Esophagus muscularis mucosa (tissue), 4 donors: ENCODE measurements around the gene MYOM3. TPM values are rescaled to one million over a fixed set of nuclear protein-coding genes. Genes with fewer than 3 reads are reported as not detected.

Experiments used
- DNase-seq: peaks from one replicate; pipeline ENCODE4 v3.0.0-alpha.2; 2017; ENCODE audit errors: extremely low spot score
- H3K27ac ChIP-seq, 4 donors: fragments of 200-600 bp; sonication (generic); replicated peaks in 1 of 4; 1 replicate in 3 of 4; 2 replicates in 1 of 4; pipeline ENCODE4 v1.5.1; 2016 to 2019; ENCODE audit warnings: mild to moderate bottlenecking in 1 of 4
- H3K27me3 ChIP-seq, 4 donors: fragments of 200-600 bp; sonication (generic); one replicate each; pipeline versions ENCODE4 v1.5.1 to v1.6.0; 2016 to 2019
- H3K36me3 ChIP-seq, 4 donors: fragments of 200-600 bp; sonication (generic); one replicate each; pipeline ENCODE4 v1.5.1; 2016 to 2019
- H3K4me1 ChIP-seq, 4 donors: fragments of 200-600 bp; sonication (generic); one replicate each; pipeline ENCODE4 v1.5.1; 2016 to 2019
- H3K4me3 ChIP-seq, 4 donors: fragments of 200-600 bp; sonication (generic); 1 replicate in 2 of 4; 2 replicates in 2 of 4; pipeline ENCODE4 v1.5.1; 2016 to 2019; ENCODE audit warnings: mild to moderate bottlenecking in 4 of 4, moderate library complexity in 1 of 4
- H3K9me3 ChIP-seq, 4 donors: fragments of 200-600 bp; sonication (generic); 1 replicate in 3 of 4; 2 replicates in 1 of 4; pipeline ENCODE4 v1.5.1; 2016 to 2019
- CTCF ChIP-seq, 3 experiments: fragments of 200-600 bp in 2 of 3; fragments of 450-650 bp in 1 of 3; sonication (generic) in 2 of 3; IDR thresholded peaks; one replicate each; pipeline ENCODE4 v1.5.1; 2017 to 2019; ENCODE audit warnings: antibody characterized with exemption in 3 of 3, mild to moderate bottlenecking in 2 of 3, moderate library complexity in 1 of 3
- EP300 ChIP-seq: sonication (generic); formaldehyde crosslinking; IDR thresholded peaks from one replicate; pipeline ENCODE4 v1.6.1; 2017; ENCODE audit warnings: antibody characterized with exemption
- POLR2A ChIP-seq: fragments of 450-650 bp; IDR thresholded peaks from one replicate; pipeline ENCODE4 v1.6.1; 2017; ENCODE audit warnings: antibody characterized with exemption, moderate library complexity, mild to moderate bottlenecking, low read depth
- POLR2AphosphoS5 ChIP-seq, 2 donors: sonication (generic); formaldehyde crosslinking; IDR thresholded peaks; one replicate each; pipeline ENCODE4 v1.6.1; 2017; ENCODE audit warnings: antibody characterized with exemption in 2 of 2
- WGBS: methylation state at CpG from one replicate; pipeline ENCODE4 v1.1.5; 2018; 5-methylcytosine and 5-hydroxymethylcytosine counted together
- intact Hi-C: fragments of 100-400 bp; cut with DNase I; formaldehyde crosslinking; loops from one replicate; pipeline ENCODE4 v1.15.1; 2023
- total RNA-seq, 4 donors: library from RNA; depleted of rRNA; stranded (reverse); fragments of >200 nt; gene quantifications; one replicate each; pipeline versions ENCODE4 v1.1.0 to v1.2.1, GENCODE V29; 2016

Gene MYOM3
- total RNA-seq, 4 donors from 2014 or later = 0.17 to 2.5 (median 1.4) TPM

GRCh38 chr1:24082372-24082771 is 29.6 kb downstream of the MYOM3 start:
- H3K4me1 ChIP-seq = peaks cover 0 to 11% (median 7%) of the 10 kb centered on the region in 4 donors
- no peaks in the 10 kb centered on the region for H3K9me3 ChIP-seq
- H3K27ac ChIP-seq = no peak overlapping the region
- TF ChIP-seq CTCF (IDR thresholded peaks at IDR 0.05) (no peak), POLR2AphosphoS5 (IDR thresholded peaks at IDR 0.05) (no peak), POLR2A (no peak), EP300 (no peak)
- H3K36me3 ChIP-seq = peaks cover 0 to 78% (median 0%) of the 10 kb centered on the region in 4 donors
- no peak for DNase-seq
- intact Hi-C loops = no loop called here
- no peak overlapping the region for H3K4me3 ChIP-seq
- H3K27me3 ChIP-seq = no peaks in the 10 kb centered on the region
- WGBS = 89% methylated on average over 6 of the region's 8 CpGs

DNA sequence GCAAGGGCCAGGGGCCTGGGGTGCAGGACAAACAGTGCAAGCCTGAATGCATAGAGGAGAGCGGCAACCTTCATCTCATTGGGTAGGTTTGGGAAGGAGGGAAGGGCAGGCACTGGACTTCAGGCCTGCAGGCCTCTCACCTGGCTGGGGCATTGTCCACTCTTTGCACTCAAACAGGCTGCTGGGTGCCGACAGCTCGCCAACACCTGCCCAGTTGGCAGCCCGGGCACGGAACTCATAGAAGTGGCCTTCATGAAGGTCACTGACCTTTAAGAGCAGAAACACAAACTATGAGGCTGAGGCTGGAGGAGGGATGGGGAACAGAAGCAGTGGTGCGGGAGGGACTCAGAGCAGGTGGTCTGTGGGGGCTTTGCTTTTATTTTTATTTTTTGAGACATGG is 30.7 kb downstream of the MYOM3 start:
- Histone ChIP-seq H3K4me1 (peaks cover 0 to 15% (median 9%) of the 10 kb centered on the region in 4 donors), H3K27me3 (no peaks in the 10 kb centered on the region), H3K4me3 (no peak overlapping the region), H3K9me3 (no peaks in the 10 kb centered on the region), H3K27ac (no peak overlapping the region), H3K36me3 (peaks cover 0 to 66% (median 0%) of the 10 kb centered on the region in 4 donors)
- no peak for DNase-seq
- TF ChIP-seq POLR2AphosphoS5 (IDR thresholded peaks at IDR 0.05) (no peak), CTCF (IDR thresholded peaks at IDR 0.05) (no peak), EP300 (no peak), POLR2A (no peak)
- 92% methylated on average over 6 of the region's 6 CpGs for WGBS
- intact Hi-C loops = no loop called here

DNA sequence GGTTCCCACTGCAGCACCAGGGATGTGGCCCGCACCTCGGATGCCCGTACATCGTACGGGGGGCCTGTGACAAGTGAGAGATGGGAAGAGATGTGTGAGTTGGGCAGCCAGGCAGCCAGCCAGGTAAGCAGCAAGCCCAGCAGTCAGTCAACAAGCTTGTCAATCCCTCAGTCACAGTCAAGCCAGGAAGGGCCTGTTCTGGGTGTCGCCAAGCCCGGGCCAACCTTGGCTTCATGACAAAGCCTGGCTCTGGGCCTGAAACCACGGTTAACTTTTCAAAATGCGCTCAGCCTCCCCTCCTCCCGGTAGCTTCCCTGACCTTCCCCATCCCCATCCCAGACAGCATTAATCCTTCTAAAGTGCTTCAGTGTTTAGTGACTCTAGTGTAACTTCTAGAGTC is 31.8 kb downstream of the MYOM3 start:
- no peak for DNase-seq
- intact Hi-C loops = no loop called here
- no peak for TF ChIP-seq EP300
- no peak for TF ChIP-seq CTCF (IDR thresholded peaks at IDR 0.05)
- no peak for TF ChIP-seq POLR2A
- TF ChIP-seq POLR2AphosphoS5 (IDR thresholded peaks at IDR 0.05) = no peak
- no peaks in the 10 kb centered on the region for H3K27me3 ChIP-seq
- WGBS = 68% methylated on average over 8 of the region's 10 CpGs
- no peak overlapping the region for H3K4me3 ChIP-seq
- peaks cover 0 to 15% (median 9%) of the 10 kb centered on the region in 4 donors for H3K4me1 ChIP-seq
- no peak overlapping the region for H3K27ac ChIP-seq
- H3K9me3 ChIP-seq = no peaks in the 10 kb centered on the region
- H3K36me3 ChIP-seq = peaks cover 0 to 65% (median 0%) of the 10 kb centered on the region in 4 donors

DNA sequence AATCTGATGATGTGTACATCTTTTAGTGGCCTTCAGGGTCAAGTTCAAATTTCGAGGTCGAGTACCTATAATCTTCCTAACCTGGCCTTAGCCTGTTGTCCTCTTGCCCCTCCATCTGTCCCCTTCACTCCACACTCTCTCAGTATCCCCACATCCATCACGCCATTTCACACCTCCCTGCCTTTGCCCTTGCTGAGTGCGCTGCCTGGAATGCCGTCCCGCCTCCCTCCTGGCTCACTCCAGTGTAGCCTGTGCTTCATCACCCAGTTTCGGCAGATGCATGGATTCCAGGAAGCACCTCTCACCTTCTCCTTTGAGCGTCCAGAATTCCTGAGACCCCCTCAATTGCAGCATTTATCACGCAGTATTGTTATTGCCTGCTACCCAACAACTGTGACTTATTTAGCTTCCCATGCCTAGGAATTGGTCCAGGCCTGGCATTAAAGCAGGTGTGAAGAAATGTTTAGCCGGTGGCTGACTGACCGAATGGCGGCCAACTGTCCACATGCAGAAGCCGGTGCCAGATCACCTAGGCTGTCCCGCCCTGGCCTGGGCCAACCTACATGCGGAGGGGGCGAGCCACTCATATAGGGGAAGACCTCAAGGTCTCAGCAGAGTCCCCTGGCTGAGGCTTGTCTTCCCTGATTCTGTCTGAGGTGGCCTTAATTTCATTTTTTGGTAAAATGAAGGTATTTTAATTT is 34.5 kb downstream of the MYOM3 start:
- H3K27me3 ChIP-seq = no peaks in the 10 kb centered on the region
- no peak for TF ChIP-seq CTCF (IDR thresholded peaks at IDR 0.05)
- no peak for TF ChIP-seq EP300
- TF ChIP-seq POLR2A = no peak
- TF ChIP-seq POLR2AphosphoS5 (IDR thresholded peaks at IDR 0.05) = no peak
- H3K4me3 ChIP-seq = no peak overlapping the region
- peaks cover 0 to 57% (median 0%) of the 10 kb centered on the region in 4 donors for H3K36me3 ChIP-seq
- H3K9me3 ChIP-seq = no peaks in the 10 kb centered on the region
- no peak for DNase-seq
- 74% methylated on average over 12 of the region's 16 CpGs for WGBS
- H3K27ac ChIP-seq = peak overlapping the region in 1 of 4 donors; percentile 37
- peaks cover 0 to 15% (median 9%) of the 10 kb centered on the region in 4 donors for H3K4me1 ChIP-seq
- intact Hi-C loops = no loop called here

DNA sequence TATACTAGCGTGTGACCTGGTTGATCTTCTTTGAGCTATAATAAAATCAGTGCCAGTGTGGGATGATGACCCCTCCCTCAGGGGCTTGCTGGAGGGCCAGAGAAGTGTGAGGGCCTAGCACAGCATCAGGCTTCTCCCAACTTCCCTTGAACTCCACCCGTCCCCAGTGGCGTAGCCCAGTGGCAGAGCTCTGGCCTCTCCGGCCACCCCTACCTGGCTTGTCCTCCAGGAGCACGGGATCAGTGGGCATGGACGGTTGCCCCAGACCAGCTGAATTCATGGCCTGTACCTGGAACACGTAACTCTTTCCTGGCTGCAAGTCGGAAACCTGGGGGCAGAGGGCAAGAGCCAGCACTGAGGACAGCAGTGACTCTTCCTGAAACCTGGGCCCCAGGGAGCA is 36.0 kb downstream of the MYOM3 start:
- no peak for TF ChIP-seq EP300
- no peak for TF ChIP-seq POLR2A
- TF ChIP-seq CTCF (IDR thresholded peaks at IDR 0.05) = no peak
- TF ChIP-seq POLR2AphosphoS5 (IDR thresholded peaks at IDR 0.05) = no peak
- peaks cover 0 to 42% (median 0%) of the 10 kb centered on the region in 4 donors for H3K36me3 ChIP-seq
- no peaks in the 10 kb centered on the region for H3K9me3 ChIP-seq
- no peak overlapping the region for H3K4me3 ChIP-seq
- peaks cover 5 to 18% (median 13%) of the 10 kb centered on the region in 4 donors for H3K4me1 ChIP-seq
- no peak for DNase-seq
- H3K27ac ChIP-seq = no peak overlapping the region
- WGBS = 88% methylated on average over 7 of the region's 8 CpGs
- H3K27me3 ChIP-seq = no peaks in the 10 kb centered on the region
- intact Hi-C loops = no loop called here
